Stimulated activated naive CD4-positive, alpha-beta T cell treated with Interleukin-2 at 50 U/mL for 16 hours (primary cell): ENCODE results near the gene TPTE.
"Not testable (repeated sequence)": the region's sequence is repeated elsewhere in the genome, so short reads cannot be mapped to it uniquely, and the experiment has no call there.

Source experiments
- DNase-seq: peaks from one replicate; lab custom pipeline; 2025; lab: John Stamatoyannopoulos, UW

Gene TPTE

GRCh38 chr21:10617133-10617752 is 95.9 kb downstream of the TPTE start:
- DNase-seq, result not testable (repeated sequence)

GRCh38 chr21:10627316-10627863 is 106.0 kb downstream of the TPTE start:
- DNase-seq, result no peak

- not testable (repeated sequence) for DNase-seq
These were observed 107.9 kb downstream of the TPTE start for GRCh38 chr21:10629239-10629638.

- not testable (repeated sequence) for DNase-seq
These were observed 109.4 kb downstream of the TPTE start for GRCh38 chr21:10630829-10631228.

GRCh38 chr21:10631316-10631715 is 109.9 kb downstream of the TPTE start:
- DNase-seq, result not testable (repeated sequence)

- not testable (repeated sequence) for DNase-seq
These were observed 116.8 kb downstream of the TPTE start for GRCh38 chr21:10638144-10638543.

GRCh38 chr21:10639123-10639522 is 117.7 kb downstream of the TPTE start:
- no peak for DNase-seq

- DNase-seq, result not testable (repeated sequence)
These were observed 118.4 kb downstream of the TPTE start for GRCh38 chr21:10639746-10640145.

GRCh38 chr21:10640446-10640845 is 119.1 kb downstream of the TPTE start:
- no peak for DNase-seq

- no peak for DNase-seq
These were observed 119.7 kb downstream of the TPTE start for GRCh38 chr21:10641107-10641506.

GRCh38 chr21:10645667-10646066 is 124.3 kb downstream of the TPTE start:
- DNase-seq, result not testable (repeated sequence)

GRCh38 chr21:10649350-10650149 is 128.2 kb downstream of the TPTE start:
- not testable (repeated sequence) for DNase-seq

- DNase-seq, result not testable (repeated sequence)
These were observed 128.9 kb downstream of the TPTE start for GRCh38 chr21:10650297-10650696.
